MCF 10A (cell line): ENCODE results near the gene CDK18. TPM values are rescaled to one million over a fixed set of nuclear protein-coding genes. Genes with fewer than 3 reads are reported as not detected.
A peak's percentile ranks its signal among the peaks of the same experiment; 100 is the strongest.

Source experiments
- BruUV-seq: library from RNA; stranded (reverse); fragments of 400-500 nt; replicated peaks from 2 replicates; lab custom pipeline; 2021; lab: Mats Ljungman, UMichigan
- CTCF ChIA-PET: fragments of 300-600 bp; sonication (Branson Sonifier 250); formaldehyde crosslinking; extraction: SDS; loops from one replicate; lab custom pipeline; 2021; ENCODE audit warnings: antibody characterized with exemption, inconsistent platforms; lab: Yijun Ruan, JAX
- POLR2A ChIA-PET: fragments of 300-600, 350-650 bp; sonication (Branson Sonifier 250); formaldehyde crosslinking; extraction: SDS; loops from one replicate; lab custom pipeline; 2020; ENCODE audit warnings: antibody characterized with exemption, inconsistent platforms; lab: Yijun Ruan, JAX
- DNase-seq: peaks from one replicate; pipeline ENCODE4 v3.0.0-alpha.2; 2018; ENCODE audit not compliant: unreplicated experiment
- H3K27ac Mint-ChIP-seq: one replicate; pipeline ENCODE4 v1.8.0; 2022; ENCODE audit warnings: mild to moderate bottlenecking, low read depth, mixed read lengths; ENCODE audit not compliant: unreplicated experiment
- H3K27me3 Mint-ChIP-seq: one replicate; pipeline ENCODE4 v1.8.0; 2022; ENCODE audit warnings: mixed read lengths; ENCODE audit not compliant: insufficient read depth, unreplicated experiment
- H3K36me3 Mint-ChIP-seq: one replicate; pipeline ENCODE4 v1.8.0; 2022; ENCODE audit warnings: mild to moderate bottlenecking, moderate library complexity, mixed read lengths; ENCODE audit not compliant: insufficient read depth, unreplicated experiment
- H3K4me1 Mint-ChIP-seq: one replicate; pipeline ENCODE4 v1.8.0; 2022; ENCODE audit warnings: mixed read lengths; ENCODE audit not compliant: insufficient read depth, unreplicated experiment
- H3K4me3 Mint-ChIP-seq: one replicate; pipeline ENCODE4 v1.8.0; 2022; ENCODE audit warnings: mild to moderate bottlenecking, moderate library complexity, mixed read lengths; ENCODE audit not compliant: unreplicated experiment
- H3K9me3 Mint-ChIP-seq: one replicate; pipeline ENCODE4 v1.8.0; 2022; ENCODE audit warnings: mixed read lengths; ENCODE audit not compliant: unreplicated experiment
- intact Hi-C: fragments of 100-400 bp; cut with micrococcal nuclease; formaldehyde crosslinking; loops from 2 replicates; pipeline ENCODE4 v1.14.1; 2022
- total RNA-seq: library from RNA; stranded (reverse); gene quantifications from 2 replicates; pipeline ENCODE4 v1.2.3, GENCODE V29; 2022
- TF ChIP-seq, protein P1 (sequence below): fragments of 200-600 bp; IDR thresholded peaks from one replicate; pipeline ENCODE4 v1.8.0; 2022; ENCODE audit warnings: antibody characterized with exemption, mild to moderate bottlenecking; ENCODE audit not compliant: unreplicated experiment

The CDK18 gene
- total RNA-seq, 1 experiment from 2014 or later = 6.8 TPM

DNA sequence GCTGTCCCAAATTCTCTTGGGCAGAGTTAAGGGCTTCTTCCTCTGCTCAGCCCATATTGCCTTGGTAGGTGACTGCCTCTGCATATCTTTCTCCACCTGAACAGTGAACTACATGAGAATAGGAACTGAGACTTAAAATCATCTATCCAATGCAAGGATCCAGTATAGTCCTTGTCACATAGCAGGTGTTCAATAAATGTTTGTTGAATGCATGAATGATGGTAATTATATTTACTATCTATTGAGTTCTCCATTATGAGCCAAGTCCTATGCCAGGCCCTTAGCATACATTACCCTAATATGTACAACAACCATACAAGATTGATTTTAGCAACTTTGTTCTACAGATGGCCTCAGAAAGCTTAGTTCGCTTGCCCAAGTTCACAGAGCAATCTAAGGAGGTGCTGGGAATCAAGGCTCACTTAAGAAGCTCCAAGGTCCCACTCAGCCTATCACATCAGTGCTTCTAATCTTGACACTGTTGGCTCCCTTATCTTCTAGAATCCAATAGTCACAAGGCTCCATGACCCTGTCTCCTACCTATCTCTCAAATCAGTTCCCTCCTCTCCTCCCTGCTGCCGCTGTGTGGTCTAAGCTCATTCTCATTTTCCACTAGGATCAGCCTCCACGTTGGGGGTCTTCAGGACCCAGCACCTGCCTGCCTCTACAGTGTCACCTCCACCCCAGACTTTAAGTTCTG is 2.2 kb upstream of the CDK18 start:
- Mint-ChIP-seq H3K4me1 (peaks cover 31% of the 10 kb centered on the region), H3K36me3 (no peaks in the 10 kb centered on the region), H3K27me3 (no peaks in the 10 kb centered on the region), H3K9me3 (no peaks in the 10 kb centered on the region), H3K4me3 (no peak overlapping the region), H3K27ac (no peak overlapping the region)
- no peak for DNase-seq
- ChIA-PET CTCF (interaction anchor here (1.0 to 37.5 kb wide), 6 partner anchors 10 to 155 kb away, joined by 3 to 1608 read pairs (median 12); no protein-coding TSS in a partner anchor), POLR2A (interaction anchor here (0.5 to 3.0 kb wide), 4 partner anchors 9 to 126 kb away, joined by 3 to 14 read pairs (median 3); no protein-coding TSS in a partner anchor)
- intact Hi-C loops = no loop called here
- TF ChIP-seq, protein P1, sequence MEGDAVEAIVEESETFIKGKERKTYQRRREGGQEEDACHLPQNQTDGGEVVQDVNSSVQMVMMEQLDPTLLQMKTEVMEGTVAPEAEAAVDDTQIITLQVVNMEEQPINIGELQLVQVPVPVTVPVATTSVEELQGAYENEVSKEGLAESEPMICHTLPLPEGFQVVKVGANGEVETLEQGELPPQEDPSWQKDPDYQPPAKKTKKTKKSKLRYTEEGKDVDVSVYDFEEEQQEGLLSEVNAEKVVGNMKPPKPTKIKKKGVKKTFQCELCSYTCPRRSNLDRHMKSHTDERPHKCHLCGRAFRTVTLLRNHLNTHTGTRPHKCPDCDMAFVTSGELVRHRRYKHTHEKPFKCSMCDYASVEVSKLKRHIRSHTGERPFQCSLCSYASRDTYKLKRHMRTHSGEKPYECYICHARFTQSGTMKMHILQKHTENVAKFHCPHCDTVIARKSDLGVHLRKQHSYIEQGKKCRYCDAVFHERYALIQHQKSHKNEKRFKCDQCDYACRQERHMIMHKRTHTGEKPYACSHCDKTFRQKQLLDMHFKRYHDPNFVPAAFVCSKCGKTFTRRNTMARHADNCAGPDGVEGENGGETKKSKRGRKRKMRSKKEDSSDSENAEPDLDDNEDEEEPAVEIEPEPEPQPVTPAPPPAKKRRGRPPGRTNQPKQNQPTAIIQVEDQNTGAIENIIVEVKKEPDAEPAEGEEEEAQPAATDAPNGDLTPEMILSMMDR = no peak
- no TSS peak for BruUV-seq

DNA sequence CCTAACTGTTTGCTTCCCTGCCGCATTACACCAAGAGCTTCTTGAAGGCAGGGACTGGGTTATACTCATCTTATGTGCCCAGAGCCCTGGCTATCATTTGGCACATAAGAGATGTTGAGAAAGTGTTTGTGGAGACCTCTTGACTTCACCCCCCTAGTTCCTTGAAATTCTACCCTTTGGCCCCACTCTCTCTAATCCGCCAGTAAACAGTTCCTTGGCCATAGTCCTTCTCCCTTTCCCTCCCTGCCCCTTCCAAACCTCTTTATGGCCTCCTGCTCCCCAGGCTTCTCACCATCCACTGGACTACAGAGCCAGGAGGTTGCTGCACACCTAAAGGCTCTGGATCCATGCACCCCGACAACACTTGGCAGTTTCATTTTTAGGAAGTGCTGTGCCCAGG is 1.5 kb upstream of the CDK18 start:
- Mint-ChIP-seq H3K27me3 (no peaks in the 10 kb centered on the region), H3K9me3 (no peaks in the 10 kb centered on the region), H3K4me3 (no peak overlapping the region), H3K36me3 (no peaks in the 10 kb centered on the region), H3K27ac (peak overlapping the region; percentile 87), H3K4me1 (peaks cover 32% of the 10 kb centered on the region)
- TF ChIP-seq, protein P1 = no peak
- CTCF ChIA-PET = interaction anchor here (2.0 to 37.5 kb wide), 4 partner anchors 10 to 79 kb away, joined by 7 to 1608 read pairs (median 103); no protein-coding TSS in a partner anchor
- DNase-seq = no peak
- no TSS peak for BruUV-seq
- intact Hi-C loops = no loop called here
- POLR2A ChIA-PET = interaction anchor here (3.0 kb wide), 1 partner anchor 10 kb away, joined by 14 read pairs; no protein-coding TSS in a partner anchor

DNA sequence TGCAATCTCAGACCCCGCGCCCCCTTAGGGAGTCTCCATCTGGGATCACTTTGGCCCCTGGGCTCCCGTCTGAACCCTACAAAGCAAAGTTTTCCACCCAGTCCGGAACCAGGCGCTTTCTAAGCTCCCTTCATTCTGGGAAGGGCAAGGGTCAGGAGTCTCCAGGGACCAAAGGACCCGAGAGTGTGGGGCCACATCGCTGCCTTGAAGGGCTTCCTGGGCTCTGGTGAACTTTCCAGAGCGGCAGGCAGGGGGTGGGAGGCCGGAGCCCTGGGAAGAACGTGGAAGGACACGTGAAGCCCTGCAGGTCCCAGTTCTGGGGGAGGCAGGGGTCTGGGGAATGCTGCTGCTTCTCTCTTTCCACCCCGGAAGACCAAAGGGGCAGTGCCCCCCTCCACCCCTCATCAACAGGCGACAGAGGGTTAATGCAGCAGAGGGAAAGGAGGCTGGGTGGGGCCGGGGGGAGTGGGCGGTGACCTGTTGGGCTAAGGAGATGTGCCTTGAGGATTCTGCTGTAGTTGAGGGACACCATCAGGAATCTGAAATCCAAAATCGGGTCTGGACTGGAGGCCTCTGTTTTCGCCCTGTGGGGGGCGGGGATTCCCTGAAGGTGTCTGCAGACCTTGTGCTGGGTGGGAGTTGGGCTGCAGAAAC is 734 bp downstream of the CDK18 start:
- TF ChIP-seq, protein P1 = peak; percentile 20
- intact Hi-C loops = no loop called here
- ChIA-PET POLR2A (interaction anchor here (0.6 to 6.1 kb wide), 7 partner anchors 12 to 202 kb away, joined by 3 to 73 read pairs (median 6); no protein-coding TSS in a partner anchor), CTCF (interaction anchor here (0.6 to 37.5 kb wide), 12 partner anchors 13 to 452 kb away, joined by 3 to 1608 read pairs (median 3); partner anchors contain the start of gene ELK4)
- Mint-ChIP-seq H3K36me3 (no peaks in the 10 kb centered on the region), H3K4me1 (peaks cover 27% of the 10 kb centered on the region), H3K9me3 (no peaks in the 10 kb centered on the region), H3K27ac (peak overlapping the region; percentile 87), H3K27me3 (no peaks in the 10 kb centered on the region), H3K4me3 (peak overlapping the region; percentile 89)
- no TSS peak for BruUV-seq
- DNase-seq = peak; percentile 45

DNA sequence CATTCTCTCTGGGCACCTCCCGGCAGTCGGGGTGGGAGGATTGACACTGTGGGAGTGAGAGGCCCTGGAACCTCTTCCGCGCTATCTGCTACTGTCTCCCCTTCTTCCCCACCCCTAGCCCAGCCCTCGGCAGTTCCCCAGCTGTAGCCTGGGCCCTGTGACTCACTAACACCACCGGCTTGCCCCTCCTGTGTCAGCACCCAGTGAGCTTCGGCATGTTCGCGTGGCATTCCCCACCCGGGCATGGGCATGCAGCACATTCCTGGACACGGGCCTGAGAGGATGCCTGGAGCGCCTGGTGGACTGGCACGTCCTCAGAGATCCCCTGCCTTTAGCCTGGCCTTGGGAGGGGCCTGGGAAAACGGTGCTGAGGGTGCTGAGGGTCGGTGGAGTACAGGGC is 1.3 kb downstream of the CDK18 start:
- no peaks in the 10 kb centered on the region for H3K36me3 Mint-ChIP-seq
- peak; percentile 47 for DNase-seq
- POLR2A ChIA-PET = interaction anchor here (1.0 to 6.1 kb wide), 6 partner anchors 11 to 202 kb away, joined by 3 to 73 read pairs (median 7); no protein-coding TSS in a partner anchor
- BruUV-seq = no TSS peak
- peaks cover 22% of the 10 kb centered on the region for H3K4me1 Mint-ChIP-seq
- no peaks in the 10 kb centered on the region for H3K9me3 Mint-ChIP-seq
- H3K27ac Mint-ChIP-seq = peak overlapping the region; percentile 87
- intact Hi-C loops = no loop called here
- H3K4me3 Mint-ChIP-seq = peak overlapping the region; percentile 89
- CTCF ChIA-PET = interaction anchor here (1.1 to 37.5 kb wide), 5 partner anchors 13 to 127 kb away, joined by 3 to 1608 read pairs (median 6); partner anchors contain the start of gene ELK4
- TF ChIP-seq, protein P1 = no peak
- H3K27me3 Mint-ChIP-seq = no peaks in the 10 kb centered on the region
